Keratinocyte (primary cell): ENCODE data around the gene MBTD1.

Source experiments
- EZH2 ChIP-seq: IDR thresholded peaks from one replicate; pipeline ENCODE4 v1.6.1; 2012; ENCODE audit warnings: inconsistent platforms, mild to moderate bottlenecking, low read length, moderate library complexity
- TF ChIP-seq, protein P1 (sequence below), 3 experiments: IDR thresholded peaks in 1 of 3; conservative IDR thresholded peaks in 1 of 3; optimal IDR thresholded peaks in 1 of 3; 2 replicates in 2 of 3; 3 replicates in 1 of 3; pipeline versions ENCODE3 to v1.5.1; 2011; ENCODE audit warnings: low read length in 3 of 3, mild to moderate bottlenecking in 3 of 3, moderate library complexity in 2 of 3, control low read depth in 1 of 3, inconsistent platforms in 1 of 3; ENCODE audit not compliant: insufficient read depth in 2 of 3; ENCODE audit errors: extremely low read depth in 1 of 3

DNA sequence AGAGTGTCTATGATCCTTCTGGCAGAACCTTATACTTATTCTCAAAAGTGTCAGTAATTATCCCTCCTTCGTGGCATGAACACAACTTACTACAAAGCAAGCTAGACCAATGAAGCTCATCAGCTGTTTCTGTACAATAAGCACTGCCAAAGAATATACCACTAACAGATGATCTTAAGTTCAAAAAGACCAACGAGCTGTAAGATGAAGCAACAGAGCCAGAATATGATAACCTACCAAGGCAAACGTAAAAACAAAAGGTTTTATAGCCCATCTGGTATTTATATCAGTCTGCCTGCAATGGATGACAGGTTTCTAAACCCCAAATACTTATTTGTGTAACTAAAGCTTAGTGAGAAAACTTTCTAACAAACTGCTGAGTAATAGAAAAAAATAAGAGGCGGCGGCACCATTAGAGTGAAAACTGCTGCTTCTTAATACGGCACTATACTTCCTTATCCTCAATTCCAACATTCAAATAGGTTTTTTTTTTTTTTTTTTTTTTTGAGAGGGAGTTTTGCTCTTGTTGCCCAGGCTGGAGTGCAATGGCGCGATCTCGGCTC, 71.5 kb downstream of the MBTD1 start:
- TF ChIP-seq, protein P1, sequence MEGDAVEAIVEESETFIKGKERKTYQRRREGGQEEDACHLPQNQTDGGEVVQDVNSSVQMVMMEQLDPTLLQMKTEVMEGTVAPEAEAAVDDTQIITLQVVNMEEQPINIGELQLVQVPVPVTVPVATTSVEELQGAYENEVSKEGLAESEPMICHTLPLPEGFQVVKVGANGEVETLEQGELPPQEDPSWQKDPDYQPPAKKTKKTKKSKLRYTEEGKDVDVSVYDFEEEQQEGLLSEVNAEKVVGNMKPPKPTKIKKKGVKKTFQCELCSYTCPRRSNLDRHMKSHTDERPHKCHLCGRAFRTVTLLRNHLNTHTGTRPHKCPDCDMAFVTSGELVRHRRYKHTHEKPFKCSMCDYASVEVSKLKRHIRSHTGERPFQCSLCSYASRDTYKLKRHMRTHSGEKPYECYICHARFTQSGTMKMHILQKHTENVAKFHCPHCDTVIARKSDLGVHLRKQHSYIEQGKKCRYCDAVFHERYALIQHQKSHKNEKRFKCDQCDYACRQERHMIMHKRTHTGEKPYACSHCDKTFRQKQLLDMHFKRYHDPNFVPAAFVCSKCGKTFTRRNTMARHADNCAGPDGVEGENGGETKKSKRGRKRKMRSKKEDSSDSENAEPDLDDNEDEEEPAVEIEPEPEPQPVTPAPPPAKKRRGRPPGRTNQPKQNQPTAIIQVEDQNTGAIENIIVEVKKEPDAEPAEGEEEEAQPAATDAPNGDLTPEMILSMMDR (optimal IDR thresholded peaks at IDR 0.05 in 1 of 3, IDR thresholded peaks at IDR 0.05 in 1 of 3, conservative IDR thresholded peaks at IDR 0.05 in 1 of 3; ENCODE audit: extremely low read depth in 1 of 3, insufficient read depth in 2 of 3, low read length in 3 of 3) = no peak
- no peak for TF ChIP-seq EZH2
